GM18526 (cell line): ENCODE measurements around the gene ZNF469.

Source experiments
- POLR2A ChIP-seq: IDR thresholded peaks from 3 replicates; pipeline ENCODE4 v1.6.1; 2011; ENCODE audit not compliant: insufficient read length; ENCODE audit errors: extremely low read depth

ZNF469 gene

DNA sequence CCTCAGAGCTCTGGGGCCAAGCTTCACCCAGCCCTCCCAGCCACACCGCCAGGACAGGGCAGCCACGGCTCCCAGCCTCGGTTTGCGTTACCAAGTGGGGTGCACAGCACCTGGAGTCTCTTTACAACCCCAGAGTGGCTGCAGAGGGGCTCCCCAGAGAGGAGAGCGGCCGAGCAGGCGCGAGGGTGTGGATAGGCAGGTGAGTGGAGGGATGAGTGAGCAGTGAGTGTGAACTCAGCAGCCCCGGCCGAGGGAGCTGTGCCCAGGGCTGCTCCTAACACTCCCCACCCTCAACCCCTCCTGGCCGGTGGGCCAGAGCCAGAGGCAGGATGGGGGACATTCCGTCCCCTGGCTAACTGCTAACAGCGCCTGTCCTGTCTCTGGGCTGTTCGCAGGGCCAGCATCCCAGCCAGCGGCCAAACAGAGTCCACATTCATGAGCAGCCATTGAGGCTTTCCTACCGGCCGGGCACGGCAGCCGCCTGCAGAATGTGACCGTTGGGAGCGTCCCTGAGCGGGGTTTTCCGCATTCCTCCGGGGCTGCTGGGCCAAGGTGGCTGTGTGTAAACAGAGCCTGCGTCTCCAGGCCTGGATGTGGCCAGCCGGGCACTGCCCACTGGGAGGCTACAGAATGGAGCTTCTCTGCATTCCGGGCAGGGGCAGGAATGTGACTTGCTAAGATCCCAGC lies 5.3 kb downstream of the ZNF469 start:
- TF ChIP-seq POLR2A, result no peak

DNA sequence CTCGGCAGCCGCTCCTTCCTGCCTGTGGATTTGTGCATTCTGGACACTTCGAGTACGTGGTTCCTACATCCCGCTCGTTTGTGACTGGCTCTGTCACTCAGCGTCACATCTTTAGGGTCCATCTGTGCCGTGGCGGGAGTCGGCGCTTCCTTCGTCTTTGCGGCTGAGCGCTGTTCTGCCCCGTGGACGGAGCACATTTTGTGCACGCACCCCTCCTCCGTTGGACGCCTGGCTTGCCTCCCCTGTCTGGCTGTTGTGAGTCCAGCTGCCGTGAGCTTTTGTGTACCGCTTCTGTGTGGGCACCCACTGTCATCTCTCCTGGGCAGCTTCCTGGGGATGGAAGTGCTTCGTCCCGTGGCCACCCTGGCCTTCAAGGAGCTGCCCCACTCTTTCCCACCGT lies 6.4 kb downstream of the ZNF469 start:
- no peak for TF ChIP-seq POLR2A

DNA sequence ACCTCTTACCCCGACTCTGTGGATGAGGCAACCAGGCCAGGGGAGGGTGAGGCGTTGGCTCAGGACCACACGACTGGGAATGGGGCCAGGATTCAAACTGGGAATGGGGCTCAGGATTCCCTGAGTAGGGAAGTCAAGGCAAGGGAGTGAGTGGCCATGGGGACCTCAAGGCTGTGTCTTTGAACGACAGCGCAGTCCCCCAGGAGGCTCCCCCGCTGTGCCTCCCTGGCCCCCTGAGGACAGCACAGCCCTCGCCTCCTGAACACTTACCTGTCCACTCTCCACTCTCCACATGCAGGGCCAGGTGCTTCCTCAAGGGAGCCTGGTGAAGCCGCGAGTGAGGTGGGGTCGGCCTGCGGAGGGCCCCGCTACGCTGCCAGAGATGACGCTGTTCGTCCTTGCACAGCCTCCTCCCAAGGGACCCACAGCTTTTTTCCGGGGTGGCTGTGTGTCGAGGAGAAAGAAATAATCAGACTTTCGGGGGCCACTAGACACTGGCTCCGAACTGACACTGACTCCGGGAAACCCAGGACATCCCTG lies 6.9 kb downstream of the ZNF469 start:
- TF ChIP-seq POLR2A, result no peak

DNA sequence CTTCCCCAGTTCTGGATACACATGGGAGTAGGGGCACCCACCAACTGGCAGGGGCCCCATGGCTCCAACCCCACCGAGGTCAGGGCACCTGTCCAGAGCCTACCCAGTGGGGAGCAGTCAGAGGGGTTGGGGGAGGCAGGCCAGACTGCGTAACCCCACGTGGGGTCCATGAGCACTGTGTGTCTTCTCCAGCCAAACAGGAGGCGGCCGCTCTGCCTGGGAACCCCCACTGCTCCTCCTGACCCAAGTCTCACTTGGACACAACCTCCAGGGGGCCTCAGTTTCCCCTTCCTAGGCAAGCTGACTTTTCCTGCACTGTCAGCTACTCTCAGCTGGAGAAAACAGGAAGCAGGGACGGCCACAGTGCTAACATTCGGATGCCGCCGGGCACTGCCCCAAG lies 7.5 kb downstream of the ZNF469 start:
- TF ChIP-seq POLR2A, result no peak

DNA sequence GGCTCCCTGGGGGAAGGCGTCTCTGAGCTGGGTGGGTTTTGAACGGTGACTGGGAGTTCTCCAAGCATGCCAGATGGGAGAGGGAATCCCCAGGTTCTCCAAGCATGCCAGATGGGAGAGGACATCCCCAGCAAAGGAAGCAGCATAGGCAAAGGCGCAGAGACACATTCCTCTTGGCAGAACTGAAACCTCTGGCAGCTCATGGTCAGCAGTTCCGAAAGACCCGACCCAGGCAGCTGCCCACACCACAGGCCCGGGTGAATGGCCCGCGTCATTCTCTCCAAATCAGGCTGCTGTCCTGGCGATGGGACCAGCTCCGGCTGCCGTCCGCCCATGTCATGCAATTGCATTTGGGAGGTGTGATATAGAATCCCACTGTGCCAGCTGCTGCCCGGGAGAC lies 8.0 kb downstream of the ZNF469 start:
- TF ChIP-seq POLR2A, result no peak

DNA sequence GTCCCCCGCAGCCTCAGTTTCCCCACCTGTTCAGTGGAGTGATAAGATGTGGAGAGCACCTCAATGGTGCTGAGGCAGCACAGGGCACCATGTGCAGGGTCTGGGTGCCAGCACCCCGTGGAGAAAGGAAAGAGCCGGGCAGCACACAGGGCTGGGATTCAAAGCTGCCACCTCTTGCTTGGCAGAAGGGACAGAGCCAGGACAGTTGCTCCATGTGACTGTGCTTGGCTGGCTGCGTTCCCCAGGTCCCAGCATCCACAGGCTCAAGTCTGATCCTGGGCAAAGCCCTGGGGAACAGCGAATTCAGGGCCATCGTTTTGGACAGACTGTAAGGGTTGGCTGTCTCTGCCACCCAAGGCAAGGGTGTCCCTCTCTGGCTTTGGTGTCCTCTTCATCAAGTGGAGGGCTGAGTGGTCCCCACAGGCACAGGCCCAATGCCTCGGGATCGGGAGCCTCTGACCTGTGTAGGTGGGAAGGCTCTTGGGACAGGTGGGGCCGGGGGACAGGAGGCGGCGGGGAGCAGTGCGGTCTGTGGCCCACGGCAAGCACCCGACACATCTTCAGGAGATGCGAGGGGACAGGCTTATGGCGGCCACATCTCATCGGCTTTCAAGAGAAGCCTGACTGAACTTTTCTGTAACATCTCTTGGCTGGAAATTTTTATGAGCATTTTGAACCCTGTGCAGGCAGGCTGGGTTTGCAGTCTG lies 8.5 kb downstream of the ZNF469 start:
- TF ChIP-seq POLR2A, result no peak

DNA sequence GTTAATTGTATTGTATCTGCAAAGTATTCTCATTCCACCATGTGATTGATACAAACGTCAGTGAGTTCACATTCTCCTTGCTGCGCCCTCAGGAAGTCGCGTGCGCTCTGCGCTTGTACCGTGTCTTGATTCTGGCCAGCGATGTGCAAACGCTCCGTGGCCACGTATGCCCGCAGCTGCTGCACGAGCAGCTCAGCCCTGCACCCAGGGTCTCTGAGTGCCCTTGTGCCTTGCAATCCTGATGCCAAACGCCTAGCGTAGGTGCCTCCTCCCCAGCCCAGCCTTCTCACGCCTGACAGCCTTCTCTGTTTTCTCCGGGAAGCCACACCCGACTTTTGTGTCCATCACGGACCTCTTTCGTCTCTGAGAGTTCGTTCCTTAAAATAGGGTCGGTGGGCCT lies 9.4 kb downstream of the ZNF469 start:
- TF ChIP-seq POLR2A, result no peak

DNA sequence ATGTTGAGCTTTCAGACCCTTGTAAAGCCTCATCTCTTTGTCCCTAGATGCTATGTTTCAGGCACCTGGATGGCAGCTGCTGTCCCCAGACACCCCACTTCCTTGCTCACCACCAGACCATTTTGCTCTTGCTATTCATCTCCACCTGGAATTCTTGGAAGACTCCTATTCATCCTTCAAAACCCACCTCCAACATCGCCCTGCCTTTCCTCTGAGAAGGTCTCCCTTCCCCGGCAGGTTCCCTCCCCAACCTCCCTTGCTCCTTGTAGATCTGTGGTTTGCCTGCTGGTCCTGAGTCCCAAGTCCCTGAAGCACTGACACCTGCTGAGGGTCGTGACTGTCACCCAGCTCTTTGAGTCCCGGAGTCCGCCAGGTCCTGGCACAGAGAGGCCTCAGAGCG lies 9.9 kb downstream of the ZNF469 start:
- TF ChIP-seq POLR2A, result no peak

DNA sequence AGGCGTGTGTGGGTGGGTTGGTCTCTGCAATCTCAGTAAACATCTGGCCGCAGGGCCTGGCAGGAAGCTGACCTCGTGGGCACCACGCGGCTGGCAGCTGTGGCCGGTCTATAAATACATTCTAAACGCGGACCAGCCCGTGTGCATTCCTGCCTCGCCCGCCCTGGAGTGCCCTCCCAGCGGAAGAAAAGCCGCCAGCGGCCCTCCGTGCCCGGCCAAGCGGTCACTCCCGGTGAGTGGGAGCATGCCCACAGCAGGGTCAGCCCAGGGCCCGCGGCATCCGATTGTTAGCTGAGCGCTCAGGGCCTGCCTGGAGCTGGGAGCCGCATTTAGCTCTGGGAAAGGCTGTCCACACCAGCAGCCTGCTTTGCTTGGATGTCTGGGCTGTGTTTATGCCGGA lies 10.3 kb downstream of the ZNF469 start:
- no peak for TF ChIP-seq POLR2A

DNA sequence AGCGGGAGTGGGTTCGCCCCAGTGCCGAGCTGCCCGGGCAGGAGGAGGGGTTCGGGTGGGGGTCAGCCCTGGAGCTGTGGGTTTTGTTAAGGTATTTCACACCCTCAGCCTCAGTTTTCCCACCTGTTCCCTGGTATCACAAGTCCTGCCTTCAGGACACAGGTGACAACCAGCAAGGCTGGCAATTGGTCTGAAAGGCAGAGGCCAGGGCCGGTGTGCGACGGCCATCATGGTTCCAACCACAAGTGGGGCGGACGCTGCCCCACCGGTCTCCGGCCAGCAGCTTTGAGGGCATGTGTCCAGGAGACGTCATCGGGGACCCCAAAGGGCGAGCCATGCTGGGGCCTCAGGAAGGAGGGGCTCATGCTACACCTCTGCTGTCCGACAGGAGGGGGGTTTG lies 10.8 kb downstream of the ZNF469 start:
- no peak for TF ChIP-seq POLR2A

DNA sequence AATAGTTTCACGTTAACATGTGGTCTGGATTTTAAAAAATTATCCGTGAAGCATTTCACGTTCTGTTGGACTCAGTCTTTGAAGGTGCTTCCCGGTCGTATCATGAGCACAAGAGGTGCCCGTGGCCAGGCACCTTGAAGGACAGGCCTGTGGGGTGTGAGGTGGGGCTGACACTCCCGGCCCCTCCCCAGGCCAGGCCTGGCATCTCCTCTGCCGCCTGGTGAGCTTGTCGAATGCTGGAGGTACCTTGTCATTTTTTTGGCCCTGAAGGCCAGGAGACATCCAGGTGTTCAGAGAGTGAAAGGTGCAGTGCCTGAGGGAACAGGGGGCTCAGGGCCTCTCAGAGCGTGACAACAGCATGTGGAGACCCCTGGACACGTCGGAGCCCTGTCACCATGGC lies 11.7 kb downstream of the ZNF469 start:
- TF ChIP-seq POLR2A, result no peak

DNA sequence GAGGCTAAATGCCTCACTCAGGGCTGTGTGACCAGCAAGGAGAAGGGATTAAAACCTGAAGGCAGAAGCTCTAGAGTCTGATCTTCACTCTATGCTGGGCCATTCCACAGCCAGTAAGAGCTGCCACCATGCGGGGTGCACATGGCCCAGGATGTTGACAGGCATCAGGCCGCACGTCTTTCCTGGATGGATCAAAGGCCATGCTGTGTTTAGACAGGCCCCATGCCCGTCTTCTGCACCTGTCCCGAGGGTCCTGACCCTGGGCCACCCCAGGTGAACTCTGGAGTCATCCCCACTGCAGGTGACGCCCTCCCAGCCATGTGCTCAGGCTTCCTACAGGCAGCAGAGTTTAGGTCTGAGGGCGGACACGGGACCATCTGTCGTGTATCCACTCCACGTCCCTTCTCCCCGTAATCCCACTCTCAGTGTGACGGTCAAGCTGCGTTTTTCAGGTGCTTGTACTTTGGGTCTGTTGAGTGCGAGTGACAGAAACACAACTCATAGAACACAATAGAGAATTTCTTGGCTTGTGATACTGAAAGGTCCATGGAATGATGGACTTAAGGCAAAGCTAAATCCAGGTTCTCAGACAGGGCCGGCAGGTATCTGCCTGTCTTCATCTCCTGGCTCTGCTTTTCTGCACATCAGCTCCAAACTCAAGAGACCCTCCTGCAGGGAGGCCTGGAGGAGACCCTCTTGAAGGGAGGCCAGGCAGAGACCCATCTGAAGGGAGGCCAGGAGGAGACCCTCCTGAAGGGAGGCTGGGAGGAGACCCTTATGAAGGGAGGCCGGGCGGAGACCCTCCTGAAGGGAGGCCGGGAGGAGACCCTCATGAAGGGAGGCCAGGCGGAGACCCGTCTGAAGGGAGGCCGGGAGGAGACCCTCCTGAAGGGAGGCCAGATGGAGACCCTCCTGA lies 13.2 kb downstream of the ZNF469 start:
- TF ChIP-seq POLR2A, result no peak

DNA sequence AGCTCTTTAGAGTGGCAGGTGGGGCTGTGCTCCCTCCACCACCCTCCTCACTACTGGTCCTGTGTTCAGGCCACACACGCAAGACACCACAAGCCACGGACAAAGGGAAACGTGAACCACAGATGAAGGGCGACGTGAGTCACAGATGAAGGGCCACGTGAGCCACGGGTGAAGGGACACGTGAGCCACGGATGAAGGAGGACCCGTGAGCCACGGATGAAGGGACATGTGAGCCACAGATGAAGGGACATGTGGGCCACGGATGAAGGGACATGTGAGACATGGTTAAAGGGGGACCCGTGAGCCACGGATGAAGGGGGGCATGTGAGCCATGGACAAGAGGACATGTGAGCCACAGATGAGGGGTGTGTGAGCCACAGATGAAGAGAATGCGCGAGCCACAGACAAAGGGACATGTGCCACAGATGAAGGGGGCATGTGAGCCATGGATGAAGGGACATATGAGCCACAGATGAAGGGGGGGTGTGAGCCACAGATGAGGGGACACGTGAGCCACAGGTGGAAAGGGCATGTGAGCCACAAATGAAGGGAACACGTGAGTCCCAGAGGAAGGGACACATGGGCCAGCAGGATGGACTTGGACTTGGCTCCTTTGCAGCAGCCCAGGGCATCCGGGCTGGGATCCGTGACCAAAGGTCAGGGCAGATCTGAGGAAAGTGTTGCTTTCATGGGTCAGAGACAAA lies 15.6 kb downstream of the ZNF469 start:
- no peak for TF ChIP-seq POLR2A

DNA sequence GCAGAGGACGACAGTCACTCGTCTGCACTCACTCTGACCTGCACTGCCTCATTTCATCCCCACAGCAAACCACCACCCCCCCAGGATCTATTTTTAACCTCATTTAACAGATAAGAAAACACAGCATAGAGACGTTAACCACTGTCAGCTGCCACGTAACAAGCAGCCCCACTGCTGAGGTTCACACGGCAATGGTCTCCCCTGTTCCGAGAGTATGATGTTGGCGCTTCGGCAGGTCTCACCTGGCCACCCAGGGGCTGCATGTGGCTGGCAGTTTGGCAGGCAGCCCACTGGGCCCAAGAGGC lies 16.1 kb downstream of the ZNF469 start:
- no peak for TF ChIP-seq POLR2A

DNA sequence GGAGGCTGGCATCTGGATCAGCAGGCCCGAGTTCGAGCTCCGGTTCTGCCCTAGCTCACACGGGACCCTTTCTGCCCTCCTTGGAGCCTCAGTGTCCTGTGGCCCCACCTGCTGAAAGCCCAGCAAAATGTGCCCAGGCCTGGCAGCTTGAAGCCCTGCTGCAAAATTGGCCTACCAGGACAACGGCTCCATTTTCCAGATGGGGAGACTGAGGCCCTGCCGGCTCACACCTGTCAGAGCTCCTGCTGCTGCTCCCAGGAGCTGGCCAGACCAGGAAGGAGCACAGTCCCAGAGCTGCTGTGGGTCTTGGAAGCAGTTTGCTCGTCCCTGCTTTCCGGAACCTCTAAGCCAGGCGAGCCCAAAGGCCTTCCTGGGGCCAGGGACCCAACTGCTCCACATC lies 17.4 kb downstream of the ZNF469 start:
- TF ChIP-seq POLR2A, result no peak
